ENCODE data around the gene C18orf63. TPM values are rescaled to one million over a fixed set of nuclear protein-coding genes. Genes with fewer than 3 reads are reported as not detected.

The C18orf63 gene
- total RNA-seq, 1 experiment from 2014 or later: not detected

DNA sequence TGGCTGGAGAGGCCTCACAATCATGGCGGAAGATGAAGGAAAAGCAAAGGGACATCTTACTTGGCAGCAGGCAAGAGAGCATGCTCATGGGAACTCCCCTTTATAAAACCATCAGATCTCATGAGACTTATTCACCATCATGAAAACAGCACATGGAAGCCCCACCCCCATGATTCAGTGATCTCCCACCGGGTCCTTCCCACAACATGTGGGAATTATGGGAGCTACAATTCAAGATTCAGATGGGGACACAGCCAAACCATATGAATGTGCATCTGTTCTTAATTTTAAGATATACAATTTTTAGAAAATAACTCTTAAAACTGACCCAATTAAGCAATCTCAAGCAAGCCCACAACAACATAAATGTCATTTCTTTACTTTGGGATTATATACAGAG, 12.6 kb downstream of the C18orf63 start (continued):
- TF ChIP-seq ARID4B (CRISPR knock-in tag; IDR thresholded peaks at IDR 0.05; ENCODE audit: borderline replicate concordance) (no peak), USF1 (CRISPR knock-in tag; IDR thresholded peaks at IDR 0.05) (no peak), CDX4 (CRISPR knock-in tag; IDR thresholded peaks at IDR 0.05; ENCODE audit: borderline replicate concordance) (no peak)
- TF ChIP-seq, protein P1, sequence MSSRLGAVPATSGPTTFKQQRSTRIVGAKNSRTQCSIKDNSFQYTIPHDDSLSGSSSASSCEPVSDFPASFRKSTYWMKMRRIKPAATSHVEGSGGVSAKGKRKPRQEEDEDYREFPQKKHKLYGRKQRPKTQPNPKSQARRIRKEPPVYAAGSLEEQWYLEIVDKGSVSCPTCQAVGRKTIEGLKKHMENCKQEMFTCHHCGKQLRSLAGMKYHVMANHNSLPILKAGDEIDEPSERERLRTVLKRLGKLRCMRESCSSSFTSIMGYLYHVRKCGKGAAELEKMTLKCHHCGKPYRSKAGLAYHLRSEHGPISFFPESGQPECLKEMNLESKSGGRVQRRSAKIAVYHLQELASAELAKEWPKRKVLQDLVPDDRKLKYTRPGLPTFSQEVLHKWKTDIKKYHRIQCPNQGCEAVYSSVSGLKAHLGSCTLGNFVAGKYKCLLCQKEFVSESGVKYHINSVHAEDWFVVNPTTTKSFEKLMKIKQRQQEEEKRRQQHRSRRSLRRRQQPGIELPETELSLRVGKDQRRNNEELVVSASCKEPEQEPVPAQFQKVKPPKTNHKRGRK (CRISPR knock-in tag; IDR thresholded peaks at IDR 0.05; ENCODE audit: borderline replicate concordance): no peak
- TF ChIP-seq, protein P2, sequence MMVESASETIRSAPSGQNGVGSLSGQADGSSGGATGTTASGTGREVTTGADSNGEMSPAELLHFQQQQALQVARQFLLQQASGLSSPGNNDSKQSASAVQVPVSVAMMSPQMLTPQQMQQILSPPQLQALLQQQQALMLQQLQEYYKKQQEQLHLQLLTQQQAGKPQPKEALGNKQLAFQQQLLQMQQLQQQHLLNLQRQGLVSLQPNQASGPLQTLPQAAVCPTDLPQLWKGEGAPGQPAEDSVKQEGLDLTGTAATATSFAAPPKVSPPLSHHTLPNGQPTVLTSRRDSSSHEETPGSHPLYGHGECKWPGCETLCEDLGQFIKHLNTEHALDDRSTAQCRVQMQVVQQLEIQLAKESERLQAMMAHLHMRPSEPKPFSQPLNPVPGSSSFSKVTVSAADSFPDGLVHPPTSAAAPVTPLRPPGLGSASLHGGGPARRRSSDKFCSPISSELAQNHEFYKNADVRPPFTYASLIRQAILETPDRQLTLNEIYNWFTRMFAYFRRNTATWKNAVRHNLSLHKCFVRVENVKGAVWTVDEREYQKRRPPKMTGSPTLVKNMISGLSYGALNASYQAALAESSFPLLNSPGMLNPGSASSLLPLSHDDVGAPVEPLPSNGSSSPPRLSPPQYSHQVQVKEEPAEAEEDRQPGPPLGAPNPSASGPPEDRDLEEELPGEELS (CRISPR knock-in tag; IDR thresholded peaks at IDR 0.05): no peak

DNA sequence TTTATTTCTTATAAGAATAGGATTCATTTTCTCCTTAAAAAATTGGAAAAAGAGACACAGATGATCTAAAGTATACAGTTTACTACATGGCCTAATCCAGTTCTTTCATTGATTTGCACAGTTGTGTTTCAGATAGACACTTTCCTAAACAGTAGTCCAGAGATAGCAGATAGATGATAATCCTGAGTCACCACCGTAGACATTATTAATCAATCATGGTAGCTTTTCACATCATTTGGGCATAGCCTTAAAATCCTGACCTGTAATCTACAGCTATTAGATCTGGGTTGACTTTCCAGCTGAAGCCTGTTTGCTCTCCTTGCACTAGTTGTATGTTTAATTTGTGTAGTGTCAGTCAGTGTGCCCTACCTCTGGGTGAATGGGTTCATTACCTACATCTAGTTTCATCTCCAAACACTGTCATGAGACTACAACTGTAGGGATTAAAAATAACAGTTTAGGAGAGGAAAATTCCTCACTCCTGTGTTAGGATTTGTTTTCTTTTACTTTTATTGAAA, 14.1 kb downstream of the C18orf63 start:
- TF ChIP-seq ZMAT4 (CRISPR knock-in tag; IDR thresholded peaks at IDR 0.05): no peak
- no peak for TF ChIP-seq PRRX2 (CRISPR knock-in tag; IDR thresholded peaks at IDR 0.05)
- TF ChIP-seq ATF1 (CRISPR knock-in tag; IDR thresholded peaks at IDR 0.05): no peak
- no peak for TF ChIP-seq IRF1 (CRISPR knock-in tag; IDR thresholded peaks at IDR 0.05)
- TF ChIP-seq ZNF232 (CRISPR knock-in tag; IDR thresholded peaks at IDR 0.05): no peak
- TF ChIP-seq ZBTB43 (CRISPR knock-in tag; IDR thresholded peaks at IDR 0.05): no peak
- TF ChIP-seq, protein P3, sequence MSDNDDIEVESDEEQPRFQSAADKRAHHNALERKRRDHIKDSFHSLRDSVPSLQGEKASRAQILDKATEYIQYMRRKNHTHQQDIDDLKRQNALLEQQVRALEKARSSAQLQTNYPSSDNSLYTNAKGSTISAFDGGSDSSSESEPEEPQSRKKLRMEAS (CRISPR knock-in tag; IDR thresholded peaks at IDR 0.05): no peak
- no peak for TF ChIP-seq ZNF219 (CRISPR knock-in tag; IDR thresholded peaks at IDR 0.05; ENCODE audit: borderline replicate concordance)
- no peak for TF ChIP-seq STAT6 (CRISPR knock-in tag; conservative IDR thresholded peaks at IDR 0.05; ENCODE audit: low read depth)
- Mint-ChIP-seq H3K36me3 (no peaks in the 10 kb centered on the region; the same call in 1 of the 2 replicates), H3K9me3 (peaks cover 12% of the 10 kb centered on the region), H3K27ac (no peak overlapping the region), H3K4me1 (peaks cover 10% of the 10 kb centered on the region), H3K27me3 (ENCODE audit: low read depth) (no peaks in the 10 kb centered on the region), H3K4me3 (no peak overlapping the region)
- DNase-seq (ENCODE audit: low spot score) (no peak), ATAC-seq (no peak)
- CTCF ChIA-PET: no interaction called here
- POLR2A ChIA-PET: no interaction called here
